ENCODE measurements around the gene HAGHL. TPM values are rescaled to one million over a fixed set of nuclear protein-coding genes. Genes with fewer than 3 reads are reported as not detected.

The HAGHL gene
- total and polyA plus RNA-seq, 2 experiments from 2014 or later = 21.6 to 35.3 TPM

GRCh38 chr16:759110-759910, 32.4 kb downstream of the HAGHL start:
- H3K9me3 Mint-ChIP-seq = no peaks in the 10 kb centered on the region; the same call in 1 of the 3 replicates
- H3K36me3 Mint-ChIP-seq (ENCODE audit: low read depth) = no peaks in the 10 kb centered on the region
- H3K27me3 ChIP-seq (ENCODE audit: insufficient read depth) = no peaks in the 10 kb centered on the region
- no peaks in the 10 kb centered on the region for H3K9me2 ChIP-seq (ENCODE audit: insufficient read depth)
- no peak overlapping the region; the same call in 1 of the 2 replicates for H3K27ac Mint-ChIP-seq
- no peak overlapping the region for H2AFZ ChIP-seq
- H3K4me2 ChIP-seq = no peak overlapping the region
- no peak for TF ChIP-seq POLR2AphosphoS5 (IDR thresholded peaks at IDR 0.05; ENCODE audit: low read depth)
- no peak for TF ChIP-seq ETS1 (IDR thresholded peaks at IDR 0.05)
- TF ChIP-seq ZNF331 (CRISPR knock-in tag; IDR thresholded peaks at IDR 0.05; ENCODE audit: low read depth) = no peak
- no peak for TF ChIP-seq EZH2phosphoT487 (IDR thresholded peaks at IDR 0.05; ENCODE audit: unreplicated experiment)
- no peak for TF ChIP-seq NANOG (IDR thresholded peaks at IDR 0.05; ENCODE audit: borderline replicate concordance)
- TF ChIP-seq REST (IDR thresholded peaks at IDR 0.05; ENCODE audit: unreplicated experiment) = no peak
- no peak for TF ChIP-seq STAT1 (IDR thresholded peaks at IDR 0.05; ENCODE audit: unreplicated experiment)
- no peak for TF ChIP-seq CTCF (conservative IDR thresholded peaks at IDR 0.05; ENCODE audit: low read depth in 2 of 2)
- TF ChIP-seq EZH2 (IDR thresholded peaks at IDR 0.05; ENCODE audit: low read depth, unreplicated experiment) = no peak
- TF ChIP-seq ZNF114 (CRISPR knock-in tag; IDR thresholded peaks at IDR 0.05) = no peak
- no peak for TF ChIP-seq CREB1 (CRISPR knock-in tag; IDR thresholded peaks at IDR 0.05; ENCODE audit: low read depth)
- TF ChIP-seq JUNB (IDR thresholded peaks at IDR 0.05; ENCODE audit: unreplicated experiment) = no peak
- no peak for TF ChIP-seq ZNF462 (CRISPR knock-in tag; IDR thresholded peaks at IDR 0.05)
- H3K4me1 ChIP-seq (ENCODE audit: insufficient read depth) = no peaks in the 10 kb centered on the region
- H3K79me2 ChIP-seq (replicated peaks; ENCODE audit: insufficient read depth) = no peaks in the 10 kb centered on the region
- no peak overlapping the region for H3K4me3 ChIP-seq
- 0 out of 2 replicates have a peak overlapping the region, but pooled peaks have one; percentile 19 for H3K27ac ChIP-seq (ENCODE audit: low read depth)
- ATAC-seq (peak; percentile 29), DNase-seq (ENCODE audit: low spot score) (no peak)
- H3K4me1 Mint-ChIP-seq = no peaks in the 10 kb centered on the region; the same call in 1 of the 3 replicates
- no peaks in the 10 kb centered on the region for H4K20me1 ChIP-seq (replicated peaks; ENCODE audit: insufficient read depth)
- no peaks in the 10 kb centered on the region for H3K36me3 ChIP-seq (ENCODE audit: insufficient read depth)
- H3K4me3 Mint-ChIP-seq = no peak overlapping the region
- peaks cover 12% of the 10 kb centered on the region for H3K27me3 Mint-ChIP-seq (ENCODE audit: insufficient read depth, low read depth, poor library complexity)
- H3F3A ChIP-seq (replicated peaks; ENCODE audit: low read depth) = no peaks in the 10 kb centered on the region
